Measurements from ENCODE around the gene FAAP100.

The FAAP100 gene

GRCh38 chr17:81558115-81558468, 5.9 kb upstream of the FAAP100 start:
- DNase-seq (ENCODE audit: extremely low spot score): no peak
- TF ChIP-seq ELF4 (IDR thresholded peaks at IDR 0.05) (no peak), ZNF384 (IDR thresholded peaks at IDR 0.05) (no peak), L3MBTL2 (conservative IDR thresholded peaks at IDR 0.05) (no peak), SP1 (IDR thresholded peaks at IDR 0.05) (no peak), FOXA1 (IDR thresholded peaks at IDR 0.05) (no peak), NFRKB (IDR thresholded peaks at IDR 0.05) (no peak), HDGF (IDR thresholded peaks at IDR 0.05; ENCODE audit: borderline replicate concordance) (no peak), PKNOX1 (IDR thresholded peaks at IDR 0.05) (no peak), FOXK2 (IDR thresholded peaks at IDR 0.05) (no peak), SUZ12 (IDR thresholded peaks at IDR 0.05) (no peak)
- CTCF ChIA-PET: no interaction called here
- POLR2A ChIA-PET: interaction anchor here (2.6 kb wide), 1 partner anchor 8 kb away, joined by 14 read pairs; no protein-coding TSS in a partner anchor

GRCh38 chr17:81557276-81558114, 5.3 kb upstream of the FAAP100 start:
- ChIA-PET CTCF (interaction anchor here (0.6 to 1.2 kb wide), 2 partner anchors 9 to 37 kb away, joined by 3 read pairs; no protein-coding TSS in a partner anchor), POLR2A (interaction anchor here (1.0 to 2.6 kb wide), 2 partner anchors 9 to 43 kb away, joined by 3 to 14 read pairs; no protein-coding TSS in a partner anchor)
- no peak for DNase-seq (ENCODE audit: extremely low spot score)
- TF ChIP-seq L3MBTL2 (conservative IDR thresholded peaks at IDR 0.05) (no peak), SP1 (IDR thresholded peaks at IDR 0.05) (no peak), BHLHE40 (IDR thresholded peaks at IDR 0.05; ENCODE audit: borderline replicate concordance) (no peak), TARDBP (IDR thresholded peaks at IDR 0.05) (no peak), PKNOX1 (IDR thresholded peaks at IDR 0.05) (no peak), SUZ12 (IDR thresholded peaks at IDR 0.05) (no peak), NFRKB (IDR thresholded peaks at IDR 0.05) (no peak), CTBP1 (IDR thresholded peaks at IDR 0.05; ENCODE audit: borderline replicate concordance) (no peak), FOXM1 (IDR thresholded peaks at IDR 0.05; ENCODE audit: borderline replicate concordance) (no peak), LEF1 (IDR thresholded peaks at IDR 0.05; ENCODE audit: borderline replicate concordance) (no peak), ARNT (IDR thresholded peaks at IDR 0.05) (no peak), HDGF (IDR thresholded peaks at IDR 0.05; ENCODE audit: borderline replicate concordance) (no peak), ZNF384 (IDR thresholded peaks at IDR 0.05) (no peak), FOXA1 (IDR thresholded peaks at IDR 0.05) (no peak), ELF4 (IDR thresholded peaks at IDR 0.05) (no peak), FOXK2 (IDR thresholded peaks at IDR 0.05) (no peak)

GRCh38 chr17:81556863-81557262, 4.7 kb upstream of the FAAP100 start:
- DNase-seq (ENCODE audit: extremely low spot score): no peak
- ChIA-PET CTCF (interaction anchor here (1.2 kb wide), 1 partner anchor 10 kb away, joined by 3 read pairs; no protein-coding TSS in a partner anchor), POLR2A (interaction anchor here (1.0 to 2.6 kb wide), 2 partner anchors 9 to 43 kb away, joined by 3 to 14 read pairs; no protein-coding TSS in a partner anchor)
- TF ChIP-seq NFRKB (IDR thresholded peaks at IDR 0.05) (no peak), LEF1 (IDR thresholded peaks at IDR 0.05; ENCODE audit: borderline replicate concordance) (no peak), L3MBTL2 (conservative IDR thresholded peaks at IDR 0.05) (no peak), TARDBP (IDR thresholded peaks at IDR 0.05) (no peak), ELF4 (IDR thresholded peaks at IDR 0.05) (no peak), FOXK2 (IDR thresholded peaks at IDR 0.05) (no peak), ZNF384 (IDR thresholded peaks at IDR 0.05) (no peak), PKNOX1 (IDR thresholded peaks at IDR 0.05) (no peak), CTBP1 (IDR thresholded peaks at IDR 0.05; ENCODE audit: borderline replicate concordance) (no peak), ARNT (IDR thresholded peaks at IDR 0.05) (no peak), FOXA1 (IDR thresholded peaks at IDR 0.05) (no peak), BHLHE40 (IDR thresholded peaks at IDR 0.05; ENCODE audit: borderline replicate concordance) (no peak), FOXM1 (IDR thresholded peaks at IDR 0.05; ENCODE audit: borderline replicate concordance) (no peak), SP1 (IDR thresholded peaks at IDR 0.05) (no peak), SUZ12 (IDR thresholded peaks at IDR 0.05) (no peak), HDGF (IDR thresholded peaks at IDR 0.05; ENCODE audit: borderline replicate concordance) (no peak)

- CTCF ChIA-PET: interaction anchor here (0.7 kb wide), 1 partner anchor 33 kb away, joined by 3 read pairs; no protein-coding TSS in a partner anchor
- no peak for DNase-seq (ENCODE audit: extremely low spot score)
- POLR2A ChIA-PET: interaction anchor here (0.9 to 2.6 kb wide), 2 partner anchors 10 to 164 kb away, joined by 3 to 14 read pairs; no protein-coding TSS in a partner anchor
- TF ChIP-seq SUZ12 (IDR thresholded peaks at IDR 0.05): no peak
- no peak for TF ChIP-seq ZNF384 (IDR thresholded peaks at IDR 0.05)
- no peak for TF ChIP-seq CTBP1 (IDR thresholded peaks at IDR 0.05; ENCODE audit: borderline replicate concordance)
- no peak for TF ChIP-seq ARNT (IDR thresholded peaks at IDR 0.05)
- TF ChIP-seq SP1 (IDR thresholded peaks at IDR 0.05): no peak
- no peak for TF ChIP-seq BHLHE40 (IDR thresholded peaks at IDR 0.05; ENCODE audit: borderline replicate concordance)
- TF ChIP-seq NFRKB (IDR thresholded peaks at IDR 0.05): no peak
- TF ChIP-seq FOXA1 (IDR thresholded peaks at IDR 0.05): no peak
- no peak for TF ChIP-seq PKNOX1 (IDR thresholded peaks at IDR 0.05)
- TF ChIP-seq ELF4 (IDR thresholded peaks at IDR 0.05): no peak
- no peak for TF ChIP-seq FOXM1 (IDR thresholded peaks at IDR 0.05; ENCODE audit: borderline replicate concordance)
- no peak for TF ChIP-seq LEF1 (IDR thresholded peaks at IDR 0.05; ENCODE audit: borderline replicate concordance)
- no peak for TF ChIP-seq HDGF (IDR thresholded peaks at IDR 0.05; ENCODE audit: borderline replicate concordance)
- no peak for TF ChIP-seq TARDBP (IDR thresholded peaks at IDR 0.05)
- no peak for TF ChIP-seq FOXK2 (IDR thresholded peaks at IDR 0.05)
- TF ChIP-seq L3MBTL2 (conservative IDR thresholded peaks at IDR 0.05): no peak
Observed at GRCh38 chr17:81556175-81556691, 4.1 kb upstream of the FAAP100 start.

Measured in HEK293T (cell line).